ENCODE measurements around the gene TPMT. TPM values are rescaled to one million over a fixed set of nuclear protein-coding genes. Genes with fewer than 3 reads are reported as not detected.

TPMT gene
- total RNA-seq, 1 experiment from 2014 or later, result 8.3 TPM

DNA sequence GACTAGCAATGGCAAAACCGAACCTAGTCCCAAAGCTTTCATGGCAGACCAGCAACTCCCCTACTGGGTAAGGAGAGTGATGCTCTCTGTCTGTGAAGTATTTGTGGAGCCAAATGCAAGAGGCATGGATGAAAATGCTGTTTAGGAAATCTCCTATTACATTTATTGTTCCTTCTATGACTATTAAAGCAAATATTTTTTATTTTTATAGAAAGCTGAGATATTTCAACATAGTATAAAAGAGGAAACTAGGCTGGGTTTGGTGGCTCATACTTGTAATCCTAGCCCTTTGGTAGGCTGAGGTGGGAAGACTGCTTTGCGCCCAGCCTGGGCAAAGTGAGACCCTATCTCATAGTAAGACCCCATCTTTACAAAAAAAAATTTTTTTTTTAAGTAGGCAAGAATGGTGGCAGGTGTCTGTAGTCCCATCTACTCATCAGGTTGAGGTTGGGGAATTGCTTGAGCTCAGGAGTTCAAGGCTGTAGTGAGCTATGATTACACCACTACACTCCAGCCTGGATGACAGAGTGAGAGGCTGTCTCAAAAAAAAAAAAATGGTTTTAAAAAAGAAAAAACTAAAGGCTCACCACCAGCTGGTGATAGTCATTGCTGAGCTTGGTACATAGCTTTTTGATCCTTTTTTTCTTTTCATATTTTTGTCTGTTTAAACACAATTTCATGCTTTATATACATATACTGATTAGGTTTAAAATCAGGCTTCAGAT lies 11.6 kb upstream of the TPMT start:
- no peak overlapping the region for H3K27ac ChIP-seq (ENCODE audit: low read depth, low read length, poor library complexity, severe bottlenecking)
- no peaks in the 10 kb centered on the region for H3K27me3 ChIP-seq (replicated peaks; ENCODE audit: insufficient read depth, low read depth, low read length, poor library complexity)
- no peaks in the 10 kb centered on the region for H3K4me1 ChIP-seq (ENCODE audit: insufficient read depth, low read length, poor library complexity, severe bottlenecking)
- BruUV-seq (replicated peaks), result no TSS peak
- no peak overlapping the region for H3K4me3 ChIP-seq (ENCODE audit: low read depth, low read length, poor library complexity, severe bottlenecking)
- ChIA-PET CTCF (no interaction called here), POLR2A (ENCODE audit: low non-redundant PET) (no interaction called here)
- H3K9me3 ChIP-seq (ENCODE audit: low read depth, low read length, poor library complexity, severe bottlenecking), result peaks cover 5% of the 10 kb centered on the region
- H3K36me3 ChIP-seq (ENCODE audit: insufficient read depth, low read length, poor library complexity, severe bottlenecking), result peaks cover 12% of the 10 kb centered on the region
- no peak for TF ChIP-seq EZH2 (IDR thresholded peaks at IDR 0.05; ENCODE audit: borderline replicate concordance, low read depth, low read length, poor library complexity, severe bottlenecking)
- TF ChIP-seq, protein P1, sequence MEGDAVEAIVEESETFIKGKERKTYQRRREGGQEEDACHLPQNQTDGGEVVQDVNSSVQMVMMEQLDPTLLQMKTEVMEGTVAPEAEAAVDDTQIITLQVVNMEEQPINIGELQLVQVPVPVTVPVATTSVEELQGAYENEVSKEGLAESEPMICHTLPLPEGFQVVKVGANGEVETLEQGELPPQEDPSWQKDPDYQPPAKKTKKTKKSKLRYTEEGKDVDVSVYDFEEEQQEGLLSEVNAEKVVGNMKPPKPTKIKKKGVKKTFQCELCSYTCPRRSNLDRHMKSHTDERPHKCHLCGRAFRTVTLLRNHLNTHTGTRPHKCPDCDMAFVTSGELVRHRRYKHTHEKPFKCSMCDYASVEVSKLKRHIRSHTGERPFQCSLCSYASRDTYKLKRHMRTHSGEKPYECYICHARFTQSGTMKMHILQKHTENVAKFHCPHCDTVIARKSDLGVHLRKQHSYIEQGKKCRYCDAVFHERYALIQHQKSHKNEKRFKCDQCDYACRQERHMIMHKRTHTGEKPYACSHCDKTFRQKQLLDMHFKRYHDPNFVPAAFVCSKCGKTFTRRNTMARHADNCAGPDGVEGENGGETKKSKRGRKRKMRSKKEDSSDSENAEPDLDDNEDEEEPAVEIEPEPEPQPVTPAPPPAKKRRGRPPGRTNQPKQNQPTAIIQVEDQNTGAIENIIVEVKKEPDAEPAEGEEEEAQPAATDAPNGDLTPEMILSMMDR (conservative IDR thresholded peaks at IDR 0.05; ENCODE audit: low read depth, low read length), result no peak
- intact Hi-C loops (cut with micrococcal nuclease; ENCODE audit: unreplicated experiment), result no loop called here
- DNase-seq (ENCODE audit: low spot score), result no peak

DNA sequence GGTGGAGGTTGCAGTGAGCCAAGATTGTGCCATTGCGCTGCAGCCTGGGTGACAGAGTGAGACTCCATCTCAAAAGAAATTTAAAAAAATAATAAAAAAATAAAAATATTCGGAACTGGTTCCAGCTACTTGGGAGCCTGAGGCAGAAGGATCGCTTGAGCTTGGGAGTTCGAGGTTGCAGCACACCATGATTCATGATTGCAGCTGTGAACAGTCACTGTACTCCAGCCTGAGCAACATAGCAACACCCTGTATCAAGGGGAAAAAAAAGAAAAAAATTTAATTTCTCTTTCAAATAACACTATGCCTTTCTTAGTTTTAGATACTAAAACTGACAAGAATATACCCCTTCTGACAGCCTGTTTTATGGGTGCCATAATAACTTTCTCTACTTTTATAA lies 10.9 kb upstream of the TPMT start:
- Histone ChIP-seq H3K4me3 (ENCODE audit: low read depth, low read length, poor library complexity, severe bottlenecking) (no peak overlapping the region), H3K4me1 (ENCODE audit: insufficient read depth, low read length, poor library complexity, severe bottlenecking) (no peaks in the 10 kb centered on the region), H3K27me3 (replicated peaks; ENCODE audit: insufficient read depth, low read depth, low read length, poor library complexity) (no peaks in the 10 kb centered on the region), H3K36me3 (ENCODE audit: insufficient read depth, low read length, poor library complexity, severe bottlenecking) (peaks cover 12% of the 10 kb centered on the region), H3K27ac (ENCODE audit: low read depth, low read length, poor library complexity, severe bottlenecking) (no peak overlapping the region), H3K9me3 (ENCODE audit: low read depth, low read length, poor library complexity, severe bottlenecking) (peaks cover 5% of the 10 kb centered on the region)
- intact Hi-C loops (cut with micrococcal nuclease; ENCODE audit: unreplicated experiment), result no loop called here
- CTCF ChIA-PET, result no interaction called here
- POLR2A ChIA-PET (ENCODE audit: low non-redundant PET), result no interaction called here
- no peak for DNase-seq (ENCODE audit: low spot score)
- TF ChIP-seq EZH2 (IDR thresholded peaks at IDR 0.05; ENCODE audit: borderline replicate concordance, low read depth, low read length, poor library complexity, severe bottlenecking), result no peak
- TF ChIP-seq, protein P1 (conservative IDR thresholded peaks at IDR 0.05; ENCODE audit: low read depth, low read length), result no peak
- no TSS peak for BruUV-seq (replicated peaks)

DNA sequence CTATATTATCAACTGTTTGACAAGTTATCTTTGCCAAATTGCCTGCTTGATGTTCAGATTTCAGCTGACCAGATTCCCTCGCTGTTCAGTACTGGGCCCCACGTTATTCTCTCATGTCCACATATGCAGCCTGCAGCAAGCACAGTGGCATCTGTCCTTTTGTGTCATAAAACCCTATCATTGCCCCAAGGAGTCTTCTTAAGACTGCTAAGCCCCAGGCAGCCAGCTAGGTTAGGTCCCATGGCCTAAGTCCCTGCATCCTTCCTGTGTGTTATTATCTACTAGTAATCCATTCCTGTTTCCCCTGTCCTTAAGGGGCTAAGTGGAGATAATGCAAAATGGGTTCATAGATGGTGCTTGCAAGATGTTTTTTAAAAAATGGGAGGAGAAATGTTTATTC lies 7.5 kb upstream of the TPMT start:
- CTCF ChIA-PET, result no interaction called here
- intact Hi-C loops (cut with micrococcal nuclease; ENCODE audit: unreplicated experiment), result no loop called here
- TF ChIP-seq EZH2 (IDR thresholded peaks at IDR 0.05; ENCODE audit: borderline replicate concordance, low read depth, low read length, poor library complexity, severe bottlenecking), result no peak
- TF ChIP-seq, protein P1 (conservative IDR thresholded peaks at IDR 0.05; ENCODE audit: low read depth, low read length), result no peak
- H3K9me3 ChIP-seq (ENCODE audit: low read depth, low read length, poor library complexity, severe bottlenecking), result no peaks in the 10 kb centered on the region
- no peak for DNase-seq (ENCODE audit: low spot score)
- no TSS peak for BruUV-seq (replicated peaks)
- H3K27me3 ChIP-seq (replicated peaks; ENCODE audit: insufficient read depth, low read depth, low read length, poor library complexity), result no peaks in the 10 kb centered on the region
- POLR2A ChIA-PET (ENCODE audit: low non-redundant PET), result no interaction called here
- peaks cover 4% of the 10 kb centered on the region for H3K36me3 ChIP-seq (ENCODE audit: insufficient read depth, low read length, poor library complexity, severe bottlenecking)
- H3K4me3 ChIP-seq (ENCODE audit: low read depth, low read length, poor library complexity, severe bottlenecking), result no peak overlapping the region
- H3K4me1 ChIP-seq (ENCODE audit: insufficient read depth, low read length, poor library complexity, severe bottlenecking), result no peaks in the 10 kb centered on the region
- no peak overlapping the region for H3K27ac ChIP-seq (ENCODE audit: low read depth, low read length, poor library complexity, severe bottlenecking)
